Mesodermal cell (in vitro differentiated cells): ENCODE measurements around the gene DAZAP1.

ENCODE experiments used
- H3K27ac ChIP-seq: 2 replicates; pipeline ENCODE4 v1.7.0; 2013; ENCODE audit warnings: mild to moderate bottlenecking, low read depth, low read length, moderate library complexity; ENCODE audit not compliant: severe bottlenecking
- H3K36me3 ChIP-seq: 2 replicates; pipeline ENCODE4 v1.7.1; 2013; ENCODE audit warnings: mild to moderate bottlenecking, low read length, moderate library complexity; ENCODE audit not compliant: control insufficient read depth, insufficient read depth
- H3K4me1 ChIP-seq: one replicate; pipeline ENCODE4 v1.7.1; 2013; ENCODE audit warnings: mild to moderate bottlenecking, low read length; ENCODE audit not compliant: insufficient read depth, control insufficient read depth, poor library complexity, severe bottlenecking
- H3K4me3 ChIP-seq: 2 replicates; pipeline ENCODE4 v1.7.0; 2013; ENCODE audit warnings: low read length, control low read depth, mild to moderate bottlenecking; ENCODE audit not compliant: insufficient read depth, poor library complexity, severe bottlenecking; ENCODE audit errors: extremely low read depth
- H3K9me3 ChIP-seq: 2 replicates; pipeline ENCODE4 v1.7.1; 2013; ENCODE audit warnings: mild to moderate bottlenecking, low read length, moderate library complexity; ENCODE audit not compliant: control insufficient read depth
- WGBS, 2 experiments: methylation state at CpG; one replicate each; pipeline ENCODE4 v1.1.5; 2013; ENCODE audit warnings: missing lambda C conversion rate in 2 of 2; ENCODE audit not compliant: insufficient coverage in 2 of 2; 5-methylcytosine and 5-hydroxymethylcytosine counted together

Gene DAZAP1

DNA sequence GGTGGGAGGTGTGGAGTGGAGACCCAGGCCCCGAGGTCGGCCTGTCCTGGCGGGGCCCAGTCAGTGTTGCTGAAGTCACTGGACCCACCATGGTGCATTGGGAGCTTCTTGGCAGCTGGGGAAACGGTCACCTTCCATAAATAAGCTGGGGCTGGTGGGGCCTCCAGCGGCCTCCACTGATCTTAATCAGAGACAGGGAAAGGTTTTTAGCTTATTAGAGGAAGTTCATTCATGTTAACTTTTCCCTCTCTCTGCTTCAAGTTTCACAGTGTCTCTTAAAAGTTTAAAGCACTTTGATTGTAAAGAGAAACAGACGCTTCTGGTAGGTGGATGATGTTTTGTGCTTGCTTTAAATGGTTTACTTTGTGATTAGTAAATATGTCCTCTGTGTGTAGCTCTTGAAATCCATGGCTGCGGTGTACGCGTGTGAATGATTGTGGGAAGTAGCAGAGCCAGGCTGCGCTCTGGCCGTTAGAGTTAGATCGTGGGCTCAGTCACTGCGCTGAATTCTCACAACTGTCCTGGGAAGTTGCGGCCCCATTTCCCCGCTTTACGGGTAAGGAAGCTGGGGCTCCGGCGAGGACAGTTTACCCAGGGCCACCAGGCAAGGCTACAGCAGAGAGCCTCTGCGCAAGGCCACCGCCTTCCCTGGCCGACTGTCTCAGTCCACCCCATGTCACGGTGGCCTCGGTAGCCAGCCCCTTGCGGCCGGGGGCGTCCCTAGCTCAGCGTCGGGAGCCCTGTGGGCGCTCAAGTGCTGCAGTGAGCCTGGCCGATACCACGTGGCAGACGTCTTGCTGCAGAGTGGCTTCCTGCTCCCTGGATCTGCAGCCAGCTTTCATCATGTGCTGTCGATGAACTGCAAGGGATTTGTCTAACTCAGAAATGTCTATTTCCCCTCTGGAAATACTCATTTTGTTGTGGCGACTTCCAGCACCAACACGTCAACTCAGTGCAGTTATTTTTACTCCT, 40.2 kb upstream of the DAZAP1 start:
- H3K4me1 ChIP-seq = no peaks in the 10 kb centered on the region
- no peak overlapping the region for H3K4me3 ChIP-seq
- peaks cover 93% of the 10 kb centered on the region for H3K36me3 ChIP-seq
- no peak overlapping the region for H3K27ac ChIP-seq
- 97 to 98% methylated on average over 33 of the region's 35 CpGs for WGBS, 2 experiments
- H3K9me3 ChIP-seq = no peaks in the 10 kb centered on the region

DNA sequence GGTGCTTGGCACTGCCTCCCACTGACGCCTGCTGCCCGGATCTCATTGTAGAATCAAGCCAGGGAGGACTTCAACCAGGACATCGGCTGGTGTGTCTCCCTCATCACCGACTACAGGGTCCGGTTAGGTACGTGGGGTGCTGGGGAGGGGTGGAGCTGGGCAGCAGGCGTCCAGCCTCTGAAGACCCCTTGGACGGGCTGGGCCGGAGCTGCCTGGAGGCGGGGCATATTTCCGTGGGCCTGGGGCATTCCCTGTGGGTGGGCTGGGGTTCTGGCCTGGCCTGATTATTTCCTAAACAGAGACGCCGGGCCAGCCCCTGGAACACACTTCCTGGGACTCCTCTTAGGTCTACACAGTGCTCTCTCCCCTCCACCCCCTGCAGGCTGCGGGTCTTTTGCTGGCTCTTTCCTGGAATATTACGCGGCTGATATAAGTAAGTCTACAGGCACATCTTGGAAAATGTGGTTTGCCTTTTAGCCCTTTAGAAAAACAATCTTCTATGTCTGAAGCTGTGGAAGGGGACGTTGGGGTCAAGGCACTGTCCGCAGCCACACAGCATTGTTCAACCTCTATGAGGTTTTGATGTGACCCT, 38.1 kb upstream of the DAZAP1 start:
- Histone ChIP-seq H3K9me3 (no peaks in the 10 kb centered on the region), H3K4me1 (no peaks in the 10 kb centered on the region), H3K27ac (no peak overlapping the region), H3K4me3 (no peak overlapping the region), H3K36me3 (peaks cover 94% of the 10 kb centered on the region)
- WGBS, 2 experiments = 96% methylated on average over 16 to 17 of the region's 18 CpGs

DNA sequence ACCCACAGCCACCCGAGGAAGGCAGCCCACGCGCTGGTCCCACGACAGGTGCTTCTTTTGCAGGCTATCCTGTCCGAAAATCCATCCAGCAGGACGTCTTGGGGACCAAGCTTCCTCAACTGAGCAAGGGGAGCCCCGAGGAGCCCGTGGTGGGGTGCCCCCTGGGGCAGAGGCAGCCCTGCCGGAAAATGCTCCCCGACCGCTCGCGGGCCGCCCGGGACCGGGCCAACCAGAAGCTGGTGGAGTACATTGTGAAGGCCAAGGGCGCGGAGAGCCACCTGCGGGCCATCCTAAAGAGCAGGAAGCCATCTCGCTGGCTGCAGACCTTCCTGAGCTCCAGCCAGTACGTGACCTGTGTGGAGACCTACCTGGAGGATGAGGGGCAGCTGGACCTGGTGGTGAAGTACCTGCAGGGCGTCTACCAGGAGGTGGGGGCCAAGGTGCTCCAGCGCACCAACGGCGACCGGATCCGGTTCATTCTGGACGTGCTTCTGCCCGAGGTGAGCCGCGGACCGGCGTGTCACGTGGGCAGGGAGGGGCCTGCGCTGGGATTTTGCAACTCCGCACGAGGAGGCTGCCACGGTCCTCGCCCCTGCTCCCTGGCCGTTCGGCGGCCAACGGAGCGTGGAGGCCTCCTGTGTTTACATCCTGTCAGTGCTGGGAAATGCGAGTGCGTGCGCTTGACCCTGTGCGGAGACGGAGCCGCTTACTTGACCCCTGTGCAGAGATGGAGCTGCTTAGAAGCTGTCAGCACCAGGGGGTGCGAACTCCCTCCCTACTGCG, 36.6 kb upstream of the DAZAP1 start:
- no peaks in the 10 kb centered on the region for H3K9me3 ChIP-seq
- peaks cover 83% of the 10 kb centered on the region for H3K36me3 ChIP-seq
- H3K4me1 ChIP-seq = no peaks in the 10 kb centered on the region
- no peak overlapping the region for H3K27ac ChIP-seq
- WGBS, 2 experiments = 96 to 98% methylated on average over 52 of the region's 52 CpGs
- no peak overlapping the region for H3K4me3 ChIP-seq

DNA sequence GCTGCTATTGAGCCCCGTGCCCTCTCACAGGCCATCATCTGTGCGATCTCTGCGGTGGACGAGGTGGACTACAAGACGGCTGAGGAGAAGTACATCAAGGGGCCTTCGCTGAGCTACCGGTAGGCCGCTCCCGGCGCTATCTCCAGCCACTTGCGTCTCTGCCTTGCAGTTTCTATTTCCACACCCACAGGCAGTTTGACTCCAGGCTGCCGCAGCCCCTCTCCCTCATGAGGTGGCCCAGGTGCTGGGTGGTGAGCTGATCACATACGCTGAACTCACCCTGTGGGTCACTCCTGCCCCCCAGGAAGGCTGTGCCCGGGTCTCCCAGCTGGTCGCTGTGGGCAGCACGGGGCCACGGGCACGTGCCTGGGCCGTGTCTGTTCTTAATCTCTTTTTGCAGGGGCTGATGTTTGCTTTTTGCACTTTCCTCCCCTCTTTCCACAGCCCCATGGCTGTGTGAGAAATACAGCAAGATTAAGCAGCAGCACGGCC, 34.3 kb upstream of the DAZAP1 start:
- peaks cover 79% of the 10 kb centered on the region for H3K36me3 ChIP-seq
- H3K4me1 ChIP-seq = no peaks in the 10 kb centered on the region
- H3K27ac ChIP-seq = no peak overlapping the region
- no peak overlapping the region for H3K4me3 ChIP-seq
- no peaks in the 10 kb centered on the region for H3K9me3 ChIP-seq
- 95 to 98% methylated on average over 19 to 20 of the region's 20 CpGs for WGBS, 2 experiments

DNA sequence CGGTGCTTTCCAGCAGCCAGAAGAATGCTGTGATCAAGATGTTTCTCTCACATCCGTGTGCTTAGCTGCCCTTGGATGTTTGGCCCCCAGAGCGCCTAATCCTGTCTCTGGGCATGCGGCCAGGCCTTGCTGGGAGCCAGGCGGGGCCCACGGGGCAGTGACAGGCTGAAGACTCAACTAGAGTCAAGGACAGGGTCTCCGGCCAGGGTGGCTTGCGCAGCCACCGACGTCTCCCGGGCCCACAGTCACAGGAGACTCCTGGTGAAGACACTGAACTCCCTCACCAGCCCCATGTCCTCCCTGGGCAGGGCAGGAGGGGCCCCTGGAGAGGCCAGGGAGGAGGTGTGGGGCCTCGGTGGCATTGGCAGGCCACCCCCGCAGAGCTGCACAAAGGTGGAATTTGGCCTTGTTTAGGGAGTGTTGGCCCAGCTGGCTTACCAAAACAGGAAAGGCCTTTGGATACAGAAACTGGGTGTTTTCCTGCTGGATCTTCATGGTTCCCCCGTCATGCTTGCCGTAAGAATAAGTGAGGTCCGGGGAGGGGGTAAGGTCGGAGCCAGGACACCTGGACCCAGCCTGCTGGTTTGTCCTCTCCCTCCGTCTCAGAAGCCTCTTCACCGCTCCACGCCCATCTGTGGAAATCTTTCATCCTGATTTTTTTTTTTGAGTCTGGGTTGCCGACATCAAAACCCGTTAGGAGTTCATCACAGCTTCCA, 33.7 kb upstream of the DAZAP1 start:
- Histone ChIP-seq H3K4me3 (no peak overlapping the region), H3K27ac (no peak overlapping the region), H3K9me3 (no peaks in the 10 kb centered on the region), H3K36me3 (peaks cover 74% of the 10 kb centered on the region), H3K4me1 (no peaks in the 10 kb centered on the region)
- 97 to 99% methylated on average over 18 to 22 of the region's 22 CpGs for WGBS, 2 experiments

DNA sequence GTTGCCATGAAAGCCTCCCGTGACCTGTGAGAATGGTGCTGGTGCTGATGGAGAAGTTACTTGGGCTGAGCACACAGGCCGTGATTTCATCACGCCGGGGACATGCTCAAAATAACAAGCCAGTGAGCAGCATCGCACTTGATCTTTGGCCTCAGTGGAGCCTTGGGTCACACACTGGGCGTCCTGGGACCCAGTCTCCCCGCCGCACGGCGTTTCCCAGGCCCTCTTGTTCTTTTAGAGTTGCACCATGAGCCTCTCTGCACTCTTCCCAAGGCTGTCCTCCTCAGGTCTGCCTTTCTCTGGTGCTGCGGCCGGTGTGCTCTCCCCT, 33.2 kb upstream of the DAZAP1 start:
- WGBS, 2 experiments = 87 to 96% methylated on average over 11 of the region's 12 CpGs
- no peaks in the 10 kb centered on the region for H3K9me3 ChIP-seq
- H3K4me1 ChIP-seq = no peaks in the 10 kb centered on the region
- H3K36me3 ChIP-seq = peaks cover 70% of the 10 kb centered on the region
- no peak overlapping the region for H3K27ac ChIP-seq
- no peak overlapping the region for H3K4me3 ChIP-seq

DNA sequence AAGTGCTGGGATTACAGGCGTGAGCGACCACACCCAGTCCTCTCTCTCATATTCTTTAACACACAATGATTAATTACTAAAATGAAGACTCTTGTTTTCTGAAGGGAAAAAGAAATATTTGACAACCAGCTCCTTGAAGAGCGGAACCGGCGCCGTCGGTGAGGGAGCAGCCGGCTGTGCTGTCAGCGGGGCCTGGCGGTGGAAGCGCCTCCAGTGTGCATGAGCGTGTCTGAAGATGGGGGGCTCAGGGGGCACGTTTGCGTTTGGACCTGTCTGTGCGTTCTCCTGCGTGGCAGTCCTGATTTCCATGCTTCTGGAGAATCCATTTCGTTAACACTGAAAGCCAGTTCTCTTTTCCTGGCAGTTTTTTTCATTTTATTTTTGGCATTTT, 31.0 kb upstream of the DAZAP1 start:
- Histone ChIP-seq H3K4me1 (peaks cover under 1% of the 10 kb centered on the region), H3K27ac (no peak overlapping the region), H3K36me3 (peaks cover 48% of the 10 kb centered on the region), H3K9me3 (no peaks in the 10 kb centered on the region), H3K4me3 (no peak overlapping the region)
- WGBS, 2 experiments = 96 to 98% methylated on average over 15 of the region's 17 CpGs

DNA sequence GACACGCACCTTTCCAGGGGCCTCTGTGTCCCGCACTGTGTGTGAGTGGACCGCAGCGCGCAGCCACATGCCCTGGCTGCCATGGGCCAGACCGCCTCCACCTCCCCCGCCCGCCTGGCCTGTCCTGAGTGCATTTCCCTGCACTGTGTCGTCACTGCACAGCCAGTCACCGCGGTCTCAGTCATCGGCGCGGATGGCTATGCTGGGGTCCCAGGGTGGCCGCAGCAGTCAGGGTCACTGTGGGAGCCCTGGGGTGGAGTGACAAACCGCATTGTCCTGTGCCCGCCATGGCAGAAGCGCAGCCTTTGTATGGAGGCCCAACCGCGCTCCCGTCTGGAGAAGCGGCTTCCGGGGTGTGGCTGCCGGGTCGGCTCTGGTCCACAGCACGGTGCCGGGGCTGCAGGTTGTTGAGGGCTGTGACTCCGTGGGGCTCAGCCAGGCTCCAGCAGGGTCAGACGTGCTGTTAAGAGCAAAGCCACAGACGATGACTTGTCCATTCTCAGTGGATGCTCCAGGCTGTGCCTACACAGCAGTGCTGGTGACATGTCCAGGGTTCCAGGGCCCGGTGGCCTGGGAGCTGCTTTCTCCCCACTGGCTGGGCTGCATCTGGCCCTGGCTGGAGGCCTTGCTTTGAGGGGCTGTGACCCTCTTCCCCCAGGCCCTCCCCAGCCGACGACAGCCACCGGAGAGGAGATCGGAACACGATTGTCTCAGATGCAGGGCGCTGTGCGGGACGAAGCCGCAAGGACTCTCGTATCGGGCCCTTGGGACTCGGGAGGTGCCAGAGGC, 30.0 kb upstream of the DAZAP1 start:
- H3K4me3 ChIP-seq = no peak overlapping the region
- peaks cover 38% of the 10 kb centered on the region for H3K36me3 ChIP-seq
- peaks cover 5% of the 10 kb centered on the region for H3K4me1 ChIP-seq
- no peaks in the 10 kb centered on the region for H3K9me3 ChIP-seq
- WGBS, 2 experiments = 98% methylated on average over 40 to 43 of the region's 43 CpGs
- no peak overlapping the region for H3K27ac ChIP-seq

DNA sequence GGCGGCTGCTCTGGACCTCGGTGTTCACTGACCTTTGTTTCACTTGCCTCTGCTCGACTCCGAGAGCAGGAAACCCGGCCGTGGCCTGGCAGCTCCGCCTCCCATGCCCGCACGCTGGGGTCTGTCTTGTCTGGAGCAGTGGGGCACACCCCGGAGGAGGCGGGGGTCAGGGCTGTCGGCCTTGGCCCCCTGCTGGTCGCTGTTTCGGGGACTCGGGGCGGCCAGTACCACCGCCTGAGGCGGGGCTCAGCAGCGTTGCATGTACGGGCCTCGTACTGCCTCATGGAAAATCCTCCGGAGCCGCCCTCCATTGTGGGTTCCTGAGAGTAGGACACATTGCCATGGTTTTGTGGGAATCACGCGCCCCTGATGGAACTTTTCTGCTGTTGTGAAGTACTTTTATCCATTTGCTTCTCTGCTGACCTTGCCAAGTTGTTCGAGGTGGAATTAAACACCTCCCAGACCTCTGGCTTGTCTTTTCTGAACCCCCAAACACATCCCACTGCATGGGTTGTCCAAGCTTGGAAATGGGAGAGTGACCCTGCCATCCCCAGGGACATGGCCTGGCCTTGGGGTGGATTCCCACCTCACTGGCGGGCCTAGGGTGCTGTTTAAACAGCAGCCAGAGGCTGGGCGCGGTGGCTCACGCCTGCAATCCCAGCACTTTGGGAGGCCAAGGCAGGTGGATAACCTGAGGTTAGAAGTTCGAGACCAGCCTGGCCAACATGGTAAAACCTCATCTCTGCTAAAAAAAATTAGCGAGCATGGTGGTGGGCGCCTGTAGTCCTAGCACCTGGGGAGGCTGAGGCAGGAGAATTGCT, 29.2 kb upstream of the DAZAP1 start:
- Histone ChIP-seq H3K4me3 (no peak overlapping the region), H3K27ac (no peak overlapping the region), H3K36me3 (peaks cover 30% of the 10 kb centered on the region), H3K4me1 (peaks cover 5% of the 10 kb centered on the region), H3K9me3 (no peaks in the 10 kb centered on the region)
- WGBS, 2 experiments = 93 to 95% methylated on average over 28 to 32 of the region's 33 CpGs
